T follicular helper cell (primary cell): Measurements from ENCODE around the gene FAM107B.

ENCODE experiments used
- DNase-seq: peaks from one replicate; pipeline ENCODE4 v3.0.0-alpha.2; 2020; ENCODE audit warnings: low read depth

FAM107B gene

GRCh38 chr10:14498326-14498725 is 276.4 kb downstream of the FAM107B start:
- DNase-seq: no peak

GRCh38 chr10:14491811-14492210 is 282.9 kb downstream of the FAM107B start:
- DNase-seq: no peak

DNA sequence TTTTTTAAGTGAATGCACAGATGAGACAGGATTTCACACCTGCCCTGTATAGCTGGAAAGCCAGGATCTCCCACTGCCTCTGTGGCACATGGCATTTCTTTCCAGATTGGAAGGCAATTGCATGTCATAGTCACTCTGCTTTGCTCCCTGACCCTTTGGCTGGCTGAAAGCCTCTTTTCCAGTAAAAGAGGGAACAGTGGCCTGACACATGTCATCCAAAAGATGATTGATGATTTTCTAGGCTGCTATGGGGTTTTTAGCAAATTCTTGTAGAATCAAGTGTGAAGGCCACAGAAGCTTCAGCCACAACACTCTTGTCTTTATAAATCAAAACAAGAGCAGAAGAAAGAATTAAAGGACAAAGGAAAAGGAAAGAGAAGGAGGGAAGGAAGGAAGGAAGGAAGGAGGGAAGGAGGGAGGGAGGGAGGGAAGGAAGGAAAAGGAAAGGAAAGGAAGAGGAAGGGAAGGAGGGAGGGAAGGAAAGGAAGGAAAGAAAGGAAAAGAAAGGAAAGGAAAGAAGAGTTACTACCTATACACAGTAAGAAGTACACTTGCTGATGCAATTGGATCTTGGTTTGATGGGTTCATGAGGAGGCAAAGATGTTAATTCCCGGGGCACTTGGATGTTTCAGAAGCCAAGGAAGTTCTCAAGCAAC is 285.0 kb downstream of the FAM107B start:
- DNase-seq: no peak

- no peak for DNase-seq
These were observed 287.2 kb downstream of the FAM107B start for GRCh38 chr10:14487488-14487883.

DNA sequence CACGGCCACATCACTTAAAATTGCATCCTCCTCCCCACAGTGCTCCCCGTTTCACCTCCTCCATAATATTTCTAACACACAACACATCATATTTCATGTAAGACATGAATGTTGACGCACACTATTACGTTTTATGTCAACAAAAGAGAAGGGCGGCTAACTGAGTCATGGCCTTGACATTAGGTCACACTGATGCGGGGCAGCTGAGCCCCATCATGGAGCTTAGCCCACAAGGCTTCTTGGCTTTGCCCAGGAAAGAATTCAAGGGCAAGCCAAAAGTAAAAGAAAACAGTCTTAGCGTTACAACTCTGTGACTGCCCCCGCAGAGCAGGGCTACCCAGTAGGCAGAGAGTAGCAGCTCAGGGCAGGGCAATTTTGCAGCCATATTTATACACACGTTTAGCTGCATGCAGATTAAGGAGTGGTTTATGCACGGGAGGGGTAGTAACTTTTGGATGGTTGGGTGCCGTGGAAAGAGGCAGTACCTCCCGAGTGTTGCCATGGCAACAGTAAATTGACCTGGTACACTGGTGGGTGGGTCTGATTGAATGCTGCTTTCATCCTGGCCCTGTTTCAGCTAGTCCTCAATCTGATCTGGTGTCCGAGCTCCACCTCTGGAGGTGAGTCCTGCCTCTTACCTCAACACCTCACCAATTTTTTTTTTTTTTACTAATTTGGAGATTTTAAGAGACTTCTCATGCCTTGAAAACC is 287.8 kb downstream of the FAM107B start:
- no peak for DNase-seq

- DNase-seq: no peak
These were observed 288.7 kb downstream of the FAM107B start for GRCh38 chr10:14485986-14486385.

GRCh38 chr10:14483417-14483816 is 291.3 kb downstream of the FAM107B start:
- no peak for DNase-seq

DNA sequence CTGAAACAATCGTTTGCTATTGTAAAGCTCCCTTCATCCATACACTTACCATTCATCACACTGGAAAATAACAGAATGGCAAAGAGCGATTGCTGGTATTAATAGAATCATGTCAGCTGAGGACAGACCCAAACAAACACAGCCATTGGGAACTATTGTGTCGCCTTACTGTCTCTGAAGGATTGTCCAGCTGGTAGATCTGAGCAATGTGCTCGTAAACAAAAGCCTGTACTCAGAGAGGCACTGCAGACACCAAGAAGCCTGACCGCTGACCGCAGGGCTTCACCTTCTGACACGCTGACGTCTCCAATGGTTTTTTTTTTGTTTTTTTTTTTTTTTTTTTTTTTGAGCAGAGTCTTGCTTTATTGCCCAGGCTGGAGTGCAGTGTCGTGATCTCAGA is 292.9 kb downstream of the FAM107B start:
- no peak for DNase-seq

- no peak for DNase-seq
These were observed 293.7 kb downstream of the FAM107B start for GRCh38 chr10:14481014-14481413.

DNA sequence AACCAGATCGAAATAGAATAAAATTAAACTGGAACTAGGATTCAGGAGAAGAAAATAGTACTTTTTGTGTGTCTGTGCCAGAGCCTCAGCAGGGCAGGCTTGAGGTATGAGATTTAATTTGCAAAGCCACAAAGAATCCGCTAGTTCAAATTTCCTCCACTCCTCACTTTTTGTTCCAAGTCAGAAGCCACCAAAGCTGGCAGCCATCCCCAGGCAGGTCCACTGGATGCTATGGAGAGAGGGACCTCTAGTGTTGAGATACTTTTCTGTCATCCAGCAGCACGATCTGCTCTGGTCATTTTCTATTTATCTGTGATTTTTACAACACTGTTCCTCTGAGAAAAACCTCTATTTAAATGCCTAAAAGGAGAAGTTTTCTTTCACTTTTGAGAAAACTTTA is 296.1 kb downstream of the FAM107B start:
- DNase-seq: no peak

GRCh38 chr10:14478201-14478600 is 296.5 kb downstream of the FAM107B start:
- no peak for DNase-seq

DNA sequence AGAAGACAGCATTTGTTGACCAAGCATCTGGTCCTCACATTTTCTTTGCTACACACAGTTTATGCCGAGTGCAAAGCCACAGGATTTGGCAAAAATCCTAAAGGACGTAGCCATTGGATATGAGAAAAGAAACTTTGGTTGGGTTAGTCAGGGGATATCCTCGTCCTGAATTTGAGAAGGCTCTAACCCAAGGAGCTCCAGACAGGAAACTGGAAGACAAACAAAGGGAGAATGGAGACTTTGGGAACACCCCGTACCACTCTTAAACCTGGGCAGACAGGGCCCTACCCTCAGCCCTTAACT is 297.3 kb downstream of the FAM107B start:
- no peak for DNase-seq

GRCh38 chr10:14476641-14477407 is 297.9 kb downstream of the FAM107B start:
- DNase-seq: no peak

- DNase-seq: no peak
These were observed 298.7 kb downstream of the FAM107B start for GRCh38 chr10:14476006-14476405.

DNA sequence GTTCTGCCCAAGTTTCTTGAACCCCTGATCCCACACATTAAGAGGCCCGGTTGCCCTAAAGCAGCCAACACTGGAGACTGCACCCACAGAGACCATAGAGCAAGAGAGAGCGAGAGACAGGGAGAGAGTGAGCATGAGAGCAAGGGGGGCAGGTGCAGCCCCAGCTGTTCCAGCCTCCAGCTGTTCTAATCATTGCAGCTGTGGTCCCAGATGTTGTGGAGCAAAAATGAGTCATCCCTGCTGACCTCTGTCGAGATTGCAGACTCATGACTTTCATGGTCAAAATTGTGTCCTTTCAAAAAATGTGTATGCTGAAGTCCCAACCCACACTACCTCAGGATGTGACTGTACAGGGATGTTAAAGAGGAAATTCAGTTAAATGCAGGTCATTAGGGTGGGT is 300.0 kb downstream of the FAM107B start:
- DNase-seq: no peak

- DNase-seq: no peak
These were observed 303.8 kb downstream of the FAM107B start for GRCh38 chr10:14470920-14471319.

DNA sequence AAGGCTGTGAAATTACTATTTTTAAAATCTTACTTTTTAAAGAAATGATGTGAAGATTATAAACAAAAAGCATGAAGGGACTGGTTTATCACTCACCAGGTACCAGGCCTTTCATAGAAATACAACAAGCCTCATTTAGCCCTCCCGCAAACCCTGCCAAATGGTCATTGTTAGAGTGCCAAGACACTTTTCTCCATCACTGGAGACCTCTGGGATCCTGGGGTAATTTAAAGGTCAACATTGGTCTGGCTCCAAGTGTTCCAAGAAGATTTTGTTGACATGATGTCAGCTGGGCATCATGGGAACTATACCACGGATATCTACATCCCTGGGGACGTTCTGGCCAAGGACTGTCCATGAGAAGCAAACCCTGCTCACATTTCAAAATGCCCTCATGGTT is 306.0 kb downstream of the FAM107B start:
- no peak for DNase-seq
